ENCODE results near the gene RGS13.
"Not testable (repeated sequence)": the region's sequence is repeated elsewhere in the genome, so short reads cannot be mapped to it uniquely, and the experiment has no call there.

Gene RGS13

DNA sequence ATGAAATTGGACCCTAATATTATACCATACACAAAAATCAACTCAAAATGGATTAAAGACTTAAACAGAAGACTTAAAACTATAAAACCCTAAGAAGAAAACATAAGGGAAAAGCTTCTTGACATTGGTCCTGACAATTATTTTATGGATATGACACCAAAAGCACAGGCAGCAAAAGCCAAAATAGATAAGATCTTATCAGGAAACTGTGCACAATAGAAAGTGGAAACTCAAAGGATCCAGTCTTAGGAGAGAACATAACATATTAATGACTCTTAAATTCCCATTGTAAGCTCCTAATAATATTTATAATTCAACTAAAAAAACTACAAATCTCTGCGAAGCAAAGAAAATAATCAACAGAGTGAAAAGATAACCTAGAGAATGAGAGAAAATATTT, 39.8 kb downstream of the RGS13 start:
- no peak overlapping the region for H3K4me3 ChIP-seq (replicated peaks; ENCODE audit: low read depth, low read length)
- no peak for DNase-seq (ENCODE audit: low read depth)
- no peak for TF ChIP-seq CTCF (IDR thresholded peaks at IDR 0.05; ENCODE audit: low read length, missing control alignments)

DNA sequence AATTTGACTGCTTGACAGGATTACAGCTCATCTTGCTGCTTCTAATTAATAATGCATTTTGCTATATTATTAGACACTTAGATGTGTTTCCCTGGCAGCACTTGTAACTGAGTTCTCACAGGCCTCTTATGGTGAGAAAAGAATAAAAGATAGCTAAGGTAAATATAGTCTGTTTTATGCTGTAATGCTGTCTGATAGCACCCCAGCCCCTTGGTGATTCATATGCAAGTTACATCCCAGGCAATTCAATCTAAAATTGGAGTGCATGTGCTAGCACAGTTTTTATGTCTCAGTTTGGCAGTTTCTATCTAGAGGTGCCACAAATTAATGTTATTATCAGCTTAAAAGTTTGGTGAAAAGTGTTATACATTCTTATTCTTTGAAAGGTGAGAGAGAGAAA, 42.2 kb downstream of the RGS13 start:
- no peak for TF ChIP-seq CTCF (IDR thresholded peaks at IDR 0.05; ENCODE audit: low read length, missing control alignments)
- DNase-seq (ENCODE audit: low read depth) = no peak
- H3K4me3 ChIP-seq (replicated peaks; ENCODE audit: low read depth, low read length) = no peak overlapping the region

- no peak for DNase-seq (ENCODE audit: low read depth)
- no peak overlapping the region for H3K4me3 ChIP-seq (replicated peaks; ENCODE audit: low read depth, low read length)
- TF ChIP-seq CTCF (IDR thresholded peaks at IDR 0.05; ENCODE audit: low read length, missing control alignments) = no peak
These were observed 46.4 kb downstream of the RGS13 start for GRCh38 chr1:192682335-192682734.

DNA sequence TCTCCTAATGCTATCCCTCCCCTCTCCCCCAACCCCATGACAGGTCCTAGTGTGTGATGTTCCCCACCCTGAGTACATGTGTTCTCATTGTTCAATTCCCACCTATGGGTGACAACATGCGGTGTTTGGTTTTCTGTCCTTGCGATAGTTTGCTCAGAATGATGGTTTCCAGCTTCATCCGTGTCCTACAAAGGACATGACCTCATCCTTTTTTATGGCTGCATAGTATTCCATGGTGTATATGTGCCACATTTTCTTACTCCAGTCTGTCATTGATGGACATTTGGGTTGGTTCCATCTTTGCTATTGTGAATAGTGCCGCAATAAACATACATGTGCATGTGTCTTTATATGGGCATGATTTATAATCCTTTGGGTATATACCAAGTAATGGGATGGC, 47.1 kb downstream of the RGS13 start:
- not testable (repeated sequence) for H3K4me3 ChIP-seq (replicated peaks; ENCODE audit: low read depth, low read length); DNase-seq (ENCODE audit: low read depth)

GRCh38 chr1:192689459-192689858, 53.5 kb downstream of the RGS13 start:
- no peak for DNase-seq (ENCODE audit: low read depth)
- no peak for TF ChIP-seq CTCF (IDR thresholded peaks at IDR 0.05; ENCODE audit: low read length, missing control alignments)

GRCh38 chr1:192691041-192691440, 55.1 kb downstream of the RGS13 start:
- H3K4me3 ChIP-seq (replicated peaks; ENCODE audit: low read depth, low read length) = no peak overlapping the region
- no peak for DNase-seq (ENCODE audit: low read depth)
- TF ChIP-seq CTCF (IDR thresholded peaks at IDR 0.05; ENCODE audit: low read length, missing control alignments) = no peak

More at GRCh38 chr1:192689459-192689858, 53.5 kb downstream of the RGS13 start:
- no peak overlapping the region for H3K4me3 ChIP-seq (replicated peaks; ENCODE audit: low read depth, low read length)

GRCh38 chr1:192696082-192696481, 60.1 kb downstream of the RGS13 start:
- no peak for TF ChIP-seq CTCF (IDR thresholded peaks at IDR 0.05; ENCODE audit: low read length, missing control alignments)
- DNase-seq (ENCODE audit: low read depth) = no peak

GRCh38 chr1:192697771-192698170, 61.8 kb downstream of the RGS13 start:
- no peak for TF ChIP-seq CTCF (IDR thresholded peaks at IDR 0.05; ENCODE audit: low read length, missing control alignments)
- H3K4me3 ChIP-seq (replicated peaks; ENCODE audit: low read depth, low read length) = no peak overlapping the region
- DNase-seq (ENCODE audit: low read depth) = no peak

More at GRCh38 chr1:192696082-192696481, 60.1 kb downstream of the RGS13 start:
- H3K4me3 ChIP-seq (replicated peaks; ENCODE audit: low read depth, low read length) = no peak overlapping the region

Data from fibroblast of pulmonary artery (primary cell).